Measurements from ENCODE around the gene ERBB3. TPM values are rescaled to one million over a fixed set of nuclear protein-coding genes. Genes with fewer than 3 reads are reported as not detected.
"Not testable (repeated sequence)": the region's sequence is repeated elsewhere in the genome, so short reads cannot be mapped to it uniquely, and the experiment has no call there.

ERBB3 gene
- total and polyA plus RNA-seq, 9 donors = 0.72 to 20.6 (median 3.3) TPM

- H3K9me3 ChIP-seq = no peaks in the 10 kb centered on the region
- no peak for DNase-seq
- WGBS, 3 donors = 77 to 81% (median 79%) methylated on average over 5 of the region's 5 CpGs
- no peak for TF ChIP-seq POLR2A (IDR thresholded peaks at IDR 0.05)
- no peak for TF ChIP-seq CTCF (IDR thresholded peaks at IDR 0.05)
- no peak for TF ChIP-seq EP300 (IDR thresholded peaks at IDR 0.05)
- H3K27ac ChIP-seq = no peak overlapping the region
- H3K4me3 ChIP-seq = no peak overlapping the region
- H3K27me3 ChIP-seq = no peaks in the 10 kb centered on the region
- no peaks in the 10 kb centered on the region for H3K36me3 ChIP-seq
- intact Hi-C loops (cut with DNase I) = no loop called here
- peaks cover 2% of the 10 kb centered on the region for H3K4me1 ChIP-seq (ENCODE audit: insufficient read depth)
These were observed 5.6 kb upstream of the ERBB3 start for GRCh38 chr12:56074396-56074795.

DNA sequence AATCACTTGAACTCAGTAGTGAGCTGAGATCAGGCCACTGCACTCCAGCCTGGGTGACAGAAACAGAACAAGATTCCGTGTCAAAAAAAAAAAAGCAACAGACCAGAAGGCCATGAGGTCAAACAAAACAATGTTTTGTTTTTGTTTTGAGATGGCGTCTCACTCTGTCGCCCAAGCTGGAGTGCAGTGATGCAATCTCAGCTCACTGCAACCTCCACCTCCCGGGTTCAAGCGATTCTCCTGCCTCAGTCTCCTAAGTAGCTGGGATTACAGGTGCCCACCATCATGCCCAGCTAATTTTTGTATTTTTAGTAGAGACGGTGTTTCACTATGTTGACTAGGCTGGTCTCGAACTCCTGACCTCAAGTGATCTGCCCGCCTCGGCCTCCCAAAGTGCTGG, 2.0 kb upstream of the ERBB3 start:
- H3K4me3 ChIP-seq; intact Hi-C loops (cut with DNase I); DNase-seq; H3K27ac ChIP-seq; H3K27me3 ChIP-seq; H3K36me3 ChIP-seq; H3K9me3 ChIP-seq; H3K4me1 ChIP-seq (ENCODE audit: insufficient read depth): not testable (repeated sequence)
- 67 to 77% (median 68%) methylated on average over 9 of the region's 9 CpGs for WGBS, 3 donors

DNA sequence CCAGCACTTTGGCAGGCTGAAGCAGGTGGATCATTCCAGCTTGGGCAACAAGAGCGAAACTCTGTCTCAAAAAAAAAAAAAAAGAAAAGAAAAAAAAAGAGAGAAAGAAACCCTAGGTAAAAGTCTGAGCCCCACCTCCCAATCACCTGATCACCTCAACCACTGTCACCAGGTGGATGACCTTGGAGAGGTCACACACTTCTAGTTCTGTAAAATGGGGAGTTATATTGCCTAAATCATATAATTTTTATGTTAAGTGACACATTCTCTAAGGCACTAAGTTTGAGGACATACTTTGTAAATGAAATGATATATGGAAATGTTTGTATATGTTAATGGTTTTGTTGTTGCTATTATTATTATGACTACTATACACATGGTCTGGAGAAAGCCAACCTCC, 1.5 kb upstream of the ERBB3 start:
- H3K9me3 ChIP-seq = no peaks in the 10 kb centered on the region
- WGBS, 3 donors = 92 to 100% (median 97%) methylated on average over 1 of the region's 1 CpG
- no peak overlapping the region for H3K27ac ChIP-seq
- TF ChIP-seq POLR2A (IDR thresholded peaks at IDR 0.05) (no peak), EP300 (IDR thresholded peaks at IDR 0.05) (no peak), CTCF (IDR thresholded peaks at IDR 0.05) (no peak)
- no peaks in the 10 kb centered on the region for H3K36me3 ChIP-seq
- H3K4me3 ChIP-seq = no peak overlapping the region
- no peak for DNase-seq
- H3K27me3 ChIP-seq = no peaks in the 10 kb centered on the region
- H3K4me1 ChIP-seq (ENCODE audit: insufficient read depth) = peaks cover 5% of the 10 kb centered on the region
- intact Hi-C loops (cut with DNase I) = no loop called here

DNA sequence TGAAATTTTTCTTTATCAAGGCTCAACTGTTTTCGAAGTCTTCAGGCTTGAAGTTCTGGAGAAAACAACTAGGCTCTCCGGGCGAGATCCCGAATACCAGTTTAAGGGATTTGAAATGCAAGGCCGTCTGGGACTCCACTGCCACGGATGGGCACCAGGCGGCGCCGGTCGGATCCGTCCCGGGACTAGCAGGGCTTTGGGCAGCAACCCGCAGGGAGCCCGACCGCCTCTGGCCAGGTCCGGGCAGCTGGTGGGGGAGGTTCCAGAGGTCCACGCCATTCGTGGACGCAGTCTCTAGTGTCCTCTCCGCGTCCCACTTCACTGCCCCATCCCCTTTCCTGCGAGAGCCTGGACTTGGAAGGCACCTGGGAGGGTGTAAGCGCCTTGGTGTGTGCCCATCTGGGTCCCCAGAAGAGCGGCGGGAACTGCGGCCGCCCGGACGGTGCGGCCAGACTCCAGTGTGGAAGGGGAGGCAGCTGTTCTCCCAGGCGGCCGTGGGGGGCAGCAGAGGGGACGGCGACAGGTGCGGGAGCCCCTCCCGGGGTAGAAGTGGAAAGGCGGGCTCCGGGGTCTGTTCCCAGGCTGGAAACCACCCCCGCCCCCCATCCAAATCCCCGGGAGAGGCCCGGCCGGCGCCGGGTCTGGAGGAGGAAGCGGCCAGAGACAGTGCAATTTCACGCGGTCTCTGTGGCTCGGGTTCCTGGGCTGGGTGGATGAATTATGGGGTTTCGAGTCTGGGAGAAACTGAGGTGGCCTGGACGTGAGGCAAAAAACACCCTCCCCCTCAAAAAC, 838 bp upstream of the ERBB3 start:
- TF ChIP-seq EP300 (IDR thresholded peaks at IDR 0.05) (no peak), CTCF (IDR thresholded peaks at IDR 0.05) (peak; percentile 35 to 69 (median 64))
- Histone ChIP-seq H3K27ac (peak overlapping the region in 1 of 2 donors; percentile 7), H3K4me3 (peak overlapping the region; percentile 33), H3K36me3 (no peaks in the 10 kb centered on the region), H3K4me1 (ENCODE audit: insufficient read depth) (peaks cover 5% of the 10 kb centered on the region), H3K9me3 (no peaks in the 10 kb centered on the region), H3K27me3 (no peaks in the 10 kb centered on the region)
- WGBS, 3 donors = 1 to 3% (median 2%) methylated on average over 38 to 50 of the region's 50 CpGs
- DNase-seq = peak; percentile 77 to 89 (median 84)
- intact Hi-C loops (cut with DNase I) = no loop called here

DNA sequence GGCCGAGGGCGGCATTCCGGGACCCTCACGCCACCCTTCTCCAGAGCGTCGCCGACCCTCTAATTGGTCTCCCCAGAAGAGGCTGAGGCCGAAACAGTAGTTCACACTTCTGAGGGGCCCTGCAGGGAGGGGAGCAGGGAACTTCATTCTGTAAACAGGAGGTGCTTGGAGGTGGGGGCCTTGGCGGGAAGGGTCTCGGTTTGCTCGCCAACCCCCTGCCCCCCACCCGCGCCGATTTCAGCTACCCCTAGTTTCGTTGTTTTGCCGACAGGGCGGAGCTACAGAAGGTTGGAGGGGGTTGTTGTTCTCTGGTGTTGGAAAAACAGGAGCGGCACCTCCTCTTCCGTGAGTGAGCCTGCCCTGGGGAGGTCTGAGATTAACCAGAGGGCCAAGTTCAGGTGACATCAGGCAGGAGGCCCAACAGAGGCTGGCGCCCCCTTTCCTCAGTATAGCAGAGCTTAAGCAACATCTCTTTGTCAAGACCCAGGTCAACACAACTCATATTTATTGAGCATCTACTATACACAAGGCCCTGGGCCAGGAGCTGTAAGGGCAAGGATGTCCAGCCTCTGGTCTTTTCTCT, 682 bp downstream of the ERBB3 start:
- intact Hi-C loops (cut with DNase I) = no loop called here
- WGBS, 3 donors = 15 to 32% (median 19%) methylated on average over 20 of the region's 20 CpGs
- no peak for TF ChIP-seq EP300 (IDR thresholded peaks at IDR 0.05)
- TF ChIP-seq POLR2A (IDR thresholded peaks at IDR 0.05) = no peak
- no peak for TF ChIP-seq CTCF (IDR thresholded peaks at IDR 0.05)

More for the DNA sequence above, 682 bp downstream of the ERBB3 start:
- peak overlapping the region; percentile 33 for H3K4me3 ChIP-seq
- no peaks in the 10 kb centered on the region for H3K36me3 ChIP-seq
- H3K27ac ChIP-seq = no peak overlapping the region
- no peaks in the 10 kb centered on the region for H3K27me3 ChIP-seq
- DNase-seq = no peak
- peaks cover 5% of the 10 kb centered on the region for H3K4me1 ChIP-seq (ENCODE audit: insufficient read depth)
- H3K9me3 ChIP-seq = no peaks in the 10 kb centered on the region
